ENCODE data around the gene MRPS12.

MRPS12 gene

GRCh38 chr19:38893341-38893771, 37.4 kb upstream of the MRPS12 start:
- Histone ChIP-seq H3K79me1 (ENCODE audit: low read depth, low read length) (no peaks in the 10 kb centered on the region), H4K91ac (ENCODE audit: low read depth, low read length, poor library complexity) (no peak overlapping the region), H2AFZ (ENCODE audit: low read length) (no peak overlapping the region), H3K9ac (ENCODE audit: low read depth, low read length, poor library complexity) (no peak overlapping the region), H3K27ac (replicated peaks; ENCODE audit: low read length) (no peak overlapping the region), H2BK15ac (ENCODE audit: low read length) (no peak overlapping the region), H2AK5ac (ENCODE audit: low read depth, low read length) (no peak overlapping the region), H3K23ac (ENCODE audit: low read depth, low read length, poor library complexity) (no peak overlapping the region), H3K4me2 (ENCODE audit: insufficient read depth, low read length, poor library complexity, severe bottlenecking) (no peak overlapping the region), H3K27me3 (ENCODE audit: control insufficient read depth in 3 of 3, insufficient read depth in 3 of 3, low read depth in 1 of 3, low read length in 3 of 3) (no peaks in the 10 kb centered on the region), H3K9me3 (replicated peaks in 1 of 2; ENCODE audit: control insufficient read depth in 2 of 2, insufficient read depth in 1 of 2, low read depth in 1 of 2, low read length in 2 of 2) (no peaks in the 10 kb centered on the region), H2BK5ac (ENCODE audit: low read length) (no peak overlapping the region), H3K18ac (ENCODE audit: low read length) (no peak overlapping the region), H3K4me3 (ENCODE audit: low read length in 2 of 2) (no peak overlapping the region), H2BK120ac (ENCODE audit: low read depth, low read length) (no peak overlapping the region), H3K4me1 (ENCODE audit: control insufficient read depth in 2 of 2, insufficient read depth in 1 of 2, low read depth in 1 of 2, low read length in 2 of 2) (peaks cover under 1 to 2% of the 10 kb centered on the region in 2 donors), H2BK12ac (ENCODE audit: low read length) (no peak overlapping the region), H3K4ac (ENCODE audit: low read length) (no peak overlapping the region), H4K8ac (ENCODE audit: low read depth, low read length) (no peak overlapping the region), H3K36me3 (replicated peaks in 1 of 2; ENCODE audit: control insufficient read depth in 2 of 2, insufficient read depth in 2 of 2, low read length in 2 of 2) (peaks cover 0 to 11% of the 10 kb centered on the region in 2 donors), H3K14ac (ENCODE audit: low read length) (no peak overlapping the region)
- no peak for DNase-seq (ENCODE audit: low spot score)
- WGBS, 2 donors (ENCODE audit: extremely low coverage in 2 of 2, insufficient read length in 2 of 2, insufficient replicate concordance in 1 of 2), result no CpG with 5 or more reads among the region's 14 CpGs

- no peak overlapping the region for H3K4me3 ChIP-seq (ENCODE audit: low read length in 2 of 2)
- H4K91ac ChIP-seq (ENCODE audit: low read depth, low read length, poor library complexity), result no peak overlapping the region
- H3K27ac ChIP-seq (replicated peaks; ENCODE audit: low read length), result no peak overlapping the region
- H2AFZ ChIP-seq (ENCODE audit: low read length), result no peak overlapping the region
- no peaks in the 10 kb centered on the region for H3K27me3 ChIP-seq (ENCODE audit: control insufficient read depth in 3 of 3, insufficient read depth in 3 of 3, low read depth in 1 of 3, low read length in 3 of 3)
- no peaks in the 10 kb centered on the region for H3K36me3 ChIP-seq (replicated peaks in 1 of 2; ENCODE audit: control insufficient read depth in 2 of 2, insufficient read depth in 2 of 2, low read length in 2 of 2)
- no peak overlapping the region for H3K23ac ChIP-seq (ENCODE audit: low read depth, low read length, poor library complexity)
- DNase-seq (ENCODE audit: low spot score), result no peak
- H3K14ac ChIP-seq (ENCODE audit: low read length), result no peak overlapping the region
- no peak overlapping the region for H2BK12ac ChIP-seq (ENCODE audit: low read length)
- H2AK5ac ChIP-seq (ENCODE audit: low read depth, low read length), result no peak overlapping the region
- H2BK5ac ChIP-seq (ENCODE audit: low read length), result no peak overlapping the region
- H2BK15ac ChIP-seq (ENCODE audit: low read length), result no peak overlapping the region
- H4K8ac ChIP-seq (ENCODE audit: low read depth, low read length), result no peak overlapping the region
- no peak overlapping the region for H3K4me2 ChIP-seq (ENCODE audit: insufficient read depth, low read length, poor library complexity, severe bottlenecking)
- WGBS, 2 donors (ENCODE audit: extremely low coverage in 2 of 2, insufficient read length in 2 of 2, insufficient replicate concordance in 1 of 2), result no CpG with 5 or more reads among the region's 9 CpGs
- H3K79me1 ChIP-seq (ENCODE audit: low read depth, low read length), result no peaks in the 10 kb centered on the region
- no peaks in the 10 kb centered on the region for H3K9me3 ChIP-seq (replicated peaks in 1 of 2; ENCODE audit: control insufficient read depth in 2 of 2, insufficient read depth in 1 of 2, low read depth in 1 of 2, low read length in 2 of 2)
- H3K4me1 ChIP-seq (ENCODE audit: control insufficient read depth in 2 of 2, insufficient read depth in 1 of 2, low read depth in 1 of 2, low read length in 2 of 2), result peaks cover 4 to 8% of the 10 kb centered on the region in 2 donors
- no peak overlapping the region for H2BK120ac ChIP-seq (ENCODE audit: low read depth, low read length)
- peak overlapping the region; percentile 2 for H3K9ac ChIP-seq (ENCODE audit: low read depth, low read length, poor library complexity)
- no peak overlapping the region for H3K4ac ChIP-seq (ENCODE audit: low read length)
- H3K18ac ChIP-seq (ENCODE audit: low read length), result no peak overlapping the region
Observed at GRCh38 chr19:38894968-38895367, 35.8 kb upstream of the MRPS12 start.

- H3K4me1 ChIP-seq (ENCODE audit: control insufficient read depth in 2 of 2, insufficient read depth in 1 of 2, low read depth in 1 of 2, low read length in 2 of 2), result peaks cover 2 to 8% of the 10 kb centered on the region in 2 donors
- peak overlapping the region; percentile 86 for H2AFZ ChIP-seq (ENCODE audit: low read length)
- H3K14ac ChIP-seq (ENCODE audit: low read length), result no peak overlapping the region
- no peaks in the 10 kb centered on the region for H3K36me3 ChIP-seq (replicated peaks in 1 of 2; ENCODE audit: control insufficient read depth in 2 of 2, insufficient read depth in 2 of 2, low read length in 2 of 2)
- no CpG with 5 or more reads among the region's 25 CpGs for WGBS, 2 donors (ENCODE audit: extremely low coverage in 2 of 2, insufficient read length in 2 of 2, insufficient replicate concordance in 1 of 2)
- peak overlapping the region; percentile 78 for H4K8ac ChIP-seq (ENCODE audit: low read depth, low read length)
- H2BK120ac ChIP-seq (ENCODE audit: low read depth, low read length), result peak overlapping the region; percentile 16
- no peaks in the 10 kb centered on the region for H3K27me3 ChIP-seq (ENCODE audit: control insufficient read depth in 3 of 3, insufficient read depth in 3 of 3, low read depth in 1 of 3, low read length in 3 of 3)
- H3K9me3 ChIP-seq (replicated peaks in 1 of 2; ENCODE audit: control insufficient read depth in 2 of 2, insufficient read depth in 1 of 2, low read depth in 1 of 2, low read length in 2 of 2), result peaks cover 2 to 6% of the 10 kb centered on the region in 2 donors
- H4K91ac ChIP-seq (ENCODE audit: low read depth, low read length, poor library complexity), result no peak overlapping the region
- H3K79me1 ChIP-seq (ENCODE audit: low read depth, low read length), result peaks cover 2% of the 10 kb centered on the region
- H2BK15ac ChIP-seq (ENCODE audit: low read length), result no peak overlapping the region
- peak overlapping the region; percentile 35 for H3K23ac ChIP-seq (ENCODE audit: low read depth, low read length, poor library complexity)
- peak overlapping the region; percentile 79 for H3K9ac ChIP-seq (ENCODE audit: low read depth, low read length, poor library complexity)
- H2BK12ac ChIP-seq (ENCODE audit: low read length), result no peak overlapping the region
- H3K4ac ChIP-seq (ENCODE audit: low read length), result no peak overlapping the region
- H2BK5ac ChIP-seq (ENCODE audit: low read length), result peak overlapping the region; percentile 48
- no peak overlapping the region for H3K27ac ChIP-seq (replicated peaks; ENCODE audit: low read length)
- peak; percentile 20 for DNase-seq (ENCODE audit: low spot score)
- H3K4me2 ChIP-seq (ENCODE audit: insufficient read depth, low read length, poor library complexity, severe bottlenecking), result peak overlapping the region; percentile 75
- peak overlapping the region; percentile 76 for H2AK5ac ChIP-seq (ENCODE audit: low read depth, low read length)
- peak overlapping the region; percentile 64 to 86 for H3K4me3 ChIP-seq (ENCODE audit: low read length in 2 of 2)
- peak overlapping the region; percentile 44 for H3K18ac ChIP-seq (ENCODE audit: low read length)
Observed at GRCh38 chr19:38898788-38899446, 31.8 kb upstream of the MRPS12 start.

- Histone ChIP-seq H3K4me3 (ENCODE audit: low read length in 2 of 2) (peak within 1 kb of the TSS; percentile 64 to 91), H3K27ac (replicated peaks; ENCODE audit: low read length) (no peak within 1 kb of the TSS), H3K79me1 (ENCODE audit: low read depth, low read length) (peaks cover 2% of the 10 kb centered on the region), H3K9me3 (replicated peaks in 1 of 2; ENCODE audit: control insufficient read depth in 2 of 2, insufficient read depth in 1 of 2, low read depth in 1 of 2, low read length in 2 of 2) (peaks cover 2 to 6% of the 10 kb centered on the region in 2 donors), H3K23ac (ENCODE audit: low read depth, low read length, poor library complexity) (peak within 1 kb of the TSS; percentile 35), H2BK5ac (ENCODE audit: low read length) (peak within 1 kb of the TSS; percentile 48), H3K36me3 (replicated peaks in 1 of 2; ENCODE audit: control insufficient read depth in 2 of 2, insufficient read depth in 2 of 2, low read length in 2 of 2) (peaks cover 4% of the 10 kb centered on the region in 2 donors), H2BK15ac (ENCODE audit: low read length) (no peak within 1 kb of the TSS), H3K4me1 (ENCODE audit: control insufficient read depth in 2 of 2, insufficient read depth in 1 of 2, low read depth in 1 of 2, low read length in 2 of 2) (peaks cover 2 to 9% of the 10 kb centered on the region in 2 donors), H3K14ac (ENCODE audit: low read length) (no peak within 1 kb of the TSS), H3K4ac (ENCODE audit: low read length) (no peak within 1 kb of the TSS), H3K4me2 (ENCODE audit: insufficient read depth, low read length, poor library complexity, severe bottlenecking) (peak within 1 kb of the TSS; percentile 75), H2AK5ac (ENCODE audit: low read depth, low read length) (peak within 1 kb of the TSS; percentile 76), H4K8ac (ENCODE audit: low read depth, low read length) (peak within 1 kb of the TSS; percentile 78), H2BK12ac (ENCODE audit: low read length) (no peak within 1 kb of the TSS), H2AFZ (ENCODE audit: low read length) (peak within 1 kb of the TSS; percentile 91), H2BK120ac (ENCODE audit: low read depth, low read length) (peak within 1 kb of the TSS; percentile 16), H3K9ac (ENCODE audit: low read depth, low read length, poor library complexity) (peak within 1 kb of the TSS; percentile 79), H3K27me3 (ENCODE audit: control insufficient read depth in 3 of 3, insufficient read depth in 3 of 3, low read depth in 1 of 3, low read length in 3 of 3) (no peaks in the 10 kb centered on the region), H4K91ac (ENCODE audit: low read depth, low read length, poor library complexity) (no peak within 1 kb of the TSS), H3K18ac (ENCODE audit: low read length) (peak within 1 kb of the TSS; percentile 91)
- WGBS, 2 donors (ENCODE audit: extremely low coverage in 2 of 2, insufficient read length in 2 of 2, insufficient replicate concordance in 1 of 2), result no CpG with 5 or more reads among the region's 64 CpGs
- DNase-seq (ENCODE audit: low spot score), result peak; percentile 100
Observed at GRCh38 chr19:38899447-38900201, 31.1 kb upstream of the MRPS12 start, which contains the start of the genes NFKBIB and SIRT2. NFKBIB (plus strand) TSS chr19:38899969; CDS start chr19:38900033, 64 bp downstream. SIRT2 (minus strand) TSS chr19:38899618; CDS start chr19:38899521, 97 bp downstream.
